B cell (primary cell): ENCODE measurements around the gene C12orf75.

ENCODE experiments used
- CTCF ChIP-seq: fragments of 200-600 bp; IDR thresholded peaks from one replicate; pipeline ENCODE4 v1.8.0; 2022; ENCODE audit warnings: antibody characterized with exemption, mild to moderate bottlenecking
- EZH2 ChIP-seq: IDR thresholded peaks from 2 replicates; pipeline ENCODE4 v1.6.1; 2012; ENCODE audit warnings: borderline replicate concordance, low read depth, mild to moderate bottlenecking, moderate library complexity, low read length; ENCODE audit not compliant: insufficient read depth, poor library complexity, severe bottlenecking

GRCh38 chr12:105318651-105319483, 11.6 kb upstream of the C12orf75 start:
- no peak for TF ChIP-seq CTCF
- TF ChIP-seq EZH2, result no peak
